ENCODE measurements around the gene FOXP2.
"Not testable (repeated sequence)": the region's sequence is repeated elsewhere in the genome, so short reads cannot be mapped to it uniquely, and the experiment has no call there.

The FOXP2 gene

GRCh38 chr7:114598946-114599345, 184.3 kb downstream of the FOXP2 start:
- FAIRE-seq = no peak

GRCh38 chr7:114606100-114606499, 191.5 kb downstream of the FOXP2 start:
- no peak for FAIRE-seq

- FAIRE-seq = not testable (repeated sequence)
Observed at GRCh38 chr7:114608822-114609221, 194.2 kb downstream of the FOXP2 start.

GRCh38 chr7:114620208-114620607, 205.6 kb downstream of the FOXP2 start:
- FAIRE-seq = no peak

GRCh38 chr7:114622221-114622620, 207.6 kb downstream of the FOXP2 start:
- FAIRE-seq = no peak

- FAIRE-seq = no peak
Observed at GRCh38 chr7:114623146-114623545, 208.5 kb downstream of the FOXP2 start.

- peak; percentile 68 for FAIRE-seq
Observed at GRCh38 chr7:114627231-114627630, 212.6 kb downstream of the FOXP2 start.

GRCh38 chr7:114628362-114628761, 213.7 kb downstream of the FOXP2 start:
- no peak for FAIRE-seq

GRCh38 chr7:114629762-114630161, 215.1 kb downstream of the FOXP2 start:
- FAIRE-seq = no peak

- no peak for FAIRE-seq
Observed at GRCh38 chr7:114630201-114630990, 215.8 kb downstream of the FOXP2 start.

GRCh38 chr7:114631249-114631822, 216.7 kb downstream of the FOXP2 start:
- FAIRE-seq = no peak

GRCh38 chr7:114639451-114639850, 224.8 kb downstream of the FOXP2 start:
- FAIRE-seq = no peak

GRCh38 chr7:114644455-114644854, 229.8 kb downstream of the FOXP2 start:
- no peak for FAIRE-seq

GRCh38 chr7:114645451-114645850, 230.8 kb downstream of the FOXP2 start:
- no peak for FAIRE-seq

- FAIRE-seq = no peak
Observed at GRCh38 chr7:114647518-114647917, 232.9 kb downstream of the FOXP2 start.

- FAIRE-seq = no peak
Observed at GRCh38 chr7:114648117-114648516, 233.5 kb downstream of the FOXP2 start.

- FAIRE-seq = no peak
Observed at GRCh38 chr7:114648680-114649079, 234.1 kb downstream of the FOXP2 start.

- no peak for FAIRE-seq
Observed at GRCh38 chr7:114649689-114650088, 235.1 kb downstream of the FOXP2 start.

GRCh38 chr7:114650491-114650890, 235.9 kb downstream of the FOXP2 start:
- FAIRE-seq = no peak

- FAIRE-seq = no peak
Observed at GRCh38 chr7:114652041-114652440, 237.4 kb downstream of the FOXP2 start.

GRCh38 chr7:114653364-114654088, 238.9 kb downstream of the FOXP2 start:
- FAIRE-seq = no peak

GRCh38 chr7:114656466-114656865, 241.9 kb downstream of the FOXP2 start:
- no peak for FAIRE-seq

- FAIRE-seq = no peak
Observed at GRCh38 chr7:114657279-114657678, 242.7 kb downstream of the FOXP2 start.

GRCh38 chr7:114658216-114658615, 243.6 kb downstream of the FOXP2 start:
- FAIRE-seq = no peak

All from colon (tissue), 2 donors.